D721Med (cell line): ENCODE data around the gene SLC25A12.
"Not testable (repeated sequence)": the region's sequence is repeated elsewhere in the genome, so short reads cannot be mapped to it uniquely, and the experiment has no call there.

ENCODE experiments used
- DNase-seq: peaks from one replicate; pipeline ENCODE4 v3.0.0; 2011; ENCODE audit warnings: low spot score; ENCODE audit not compliant: insufficient read length
- FAIRE-seq: peaks from 2 replicates; lab custom pipeline; 2011; peaks lifted over from hg19 to GRCh38; lab: Jason Lieb, UNC
- TF ChIP-seq, protein P1 (sequence below): IDR thresholded peaks from 2 replicates; pipeline ENCODE4 v1.5.1; 2012; ENCODE audit warnings: mild to moderate bottlenecking, control low read depth; ENCODE audit not compliant: insufficient read depth; ENCODE audit errors: missing control alignments

The SLC25A12 gene

DNA sequence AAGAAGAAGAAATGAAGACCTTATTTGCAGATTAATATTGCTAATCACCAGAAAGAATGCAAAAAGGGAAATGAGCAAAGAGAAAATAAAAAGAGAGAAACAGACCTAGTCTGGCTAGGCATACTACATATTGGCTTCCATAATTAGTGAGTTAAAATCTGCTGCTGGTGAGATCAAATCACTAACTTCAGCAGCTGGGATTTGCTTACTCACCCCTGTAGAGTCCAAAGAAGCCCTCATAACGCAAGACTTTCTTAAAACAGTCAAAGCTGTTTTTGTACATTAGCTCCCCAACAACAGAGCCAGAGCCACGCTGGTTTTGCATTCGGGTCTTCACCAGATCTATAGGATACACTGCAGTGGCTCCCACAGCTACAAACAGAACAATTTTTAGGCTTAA is 80.9 kb downstream of the SLC25A12 start:
- TF ChIP-seq, protein P1, sequence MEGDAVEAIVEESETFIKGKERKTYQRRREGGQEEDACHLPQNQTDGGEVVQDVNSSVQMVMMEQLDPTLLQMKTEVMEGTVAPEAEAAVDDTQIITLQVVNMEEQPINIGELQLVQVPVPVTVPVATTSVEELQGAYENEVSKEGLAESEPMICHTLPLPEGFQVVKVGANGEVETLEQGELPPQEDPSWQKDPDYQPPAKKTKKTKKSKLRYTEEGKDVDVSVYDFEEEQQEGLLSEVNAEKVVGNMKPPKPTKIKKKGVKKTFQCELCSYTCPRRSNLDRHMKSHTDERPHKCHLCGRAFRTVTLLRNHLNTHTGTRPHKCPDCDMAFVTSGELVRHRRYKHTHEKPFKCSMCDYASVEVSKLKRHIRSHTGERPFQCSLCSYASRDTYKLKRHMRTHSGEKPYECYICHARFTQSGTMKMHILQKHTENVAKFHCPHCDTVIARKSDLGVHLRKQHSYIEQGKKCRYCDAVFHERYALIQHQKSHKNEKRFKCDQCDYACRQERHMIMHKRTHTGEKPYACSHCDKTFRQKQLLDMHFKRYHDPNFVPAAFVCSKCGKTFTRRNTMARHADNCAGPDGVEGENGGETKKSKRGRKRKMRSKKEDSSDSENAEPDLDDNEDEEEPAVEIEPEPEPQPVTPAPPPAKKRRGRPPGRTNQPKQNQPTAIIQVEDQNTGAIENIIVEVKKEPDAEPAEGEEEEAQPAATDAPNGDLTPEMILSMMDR = no peak
- FAIRE-seq = no peak
- no peak for DNase-seq

DNA sequence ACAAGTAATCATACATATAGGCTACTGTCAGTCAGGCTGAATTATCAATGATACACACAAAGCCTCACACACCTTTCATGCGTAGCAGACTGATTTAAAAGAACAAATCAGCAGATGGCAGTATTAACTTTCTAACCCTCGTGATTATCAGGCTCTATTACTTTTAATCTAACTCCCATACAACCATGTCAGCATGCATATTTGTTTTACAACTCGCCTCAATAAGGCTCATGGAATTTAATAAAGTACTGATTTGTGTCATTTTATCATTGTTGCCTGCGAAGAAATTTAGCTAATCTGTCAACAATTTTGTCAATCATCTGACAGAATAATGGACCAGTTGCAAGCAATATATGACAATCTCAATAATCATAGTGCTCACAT is 82.8 kb downstream of the SLC25A12 start:
- FAIRE-seq = no peak
- no peak for DNase-seq
- TF ChIP-seq, protein P1 = peak; percentile 70

DNA sequence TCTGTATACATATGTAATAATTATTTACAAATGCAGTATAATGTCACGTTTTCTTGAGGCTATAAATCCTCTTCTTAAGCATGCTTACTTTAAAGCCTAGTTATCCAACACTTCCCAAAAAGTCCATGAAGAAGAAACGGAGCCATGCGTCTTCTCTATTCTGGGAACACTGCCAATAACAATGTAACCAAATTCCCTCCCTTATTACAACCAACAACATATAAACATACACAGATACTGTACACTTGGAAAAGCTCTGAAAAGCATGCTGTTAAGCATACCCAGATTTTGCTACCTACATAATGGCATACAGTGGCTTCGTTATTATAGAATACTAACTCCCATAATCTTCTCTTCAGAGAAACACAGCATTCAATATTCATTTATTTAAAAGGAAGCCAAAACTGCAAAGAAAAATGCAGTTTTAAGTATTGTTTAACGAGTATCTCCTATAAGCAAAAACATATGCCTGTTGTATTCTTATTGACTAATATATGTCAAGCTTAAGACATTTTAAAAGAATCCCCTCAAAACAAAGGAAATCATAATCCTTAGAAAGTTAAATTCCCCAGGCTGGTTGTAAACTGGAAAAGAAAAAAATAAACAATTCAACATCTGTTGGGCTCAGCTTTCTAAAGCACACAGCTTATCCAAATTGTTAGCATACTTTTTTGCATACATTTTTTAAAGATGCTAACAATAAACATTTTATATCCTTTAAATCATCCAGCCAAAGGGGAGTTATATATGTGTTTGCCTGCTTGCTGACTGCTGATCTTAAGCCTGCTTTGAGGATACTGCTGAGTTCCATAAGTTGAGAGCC is 83.4 kb downstream of the SLC25A12 start:
- DNase-seq = no peak
- TF ChIP-seq, protein P1 = no peak
- peak; percentile 97 for FAIRE-seq

DNA sequence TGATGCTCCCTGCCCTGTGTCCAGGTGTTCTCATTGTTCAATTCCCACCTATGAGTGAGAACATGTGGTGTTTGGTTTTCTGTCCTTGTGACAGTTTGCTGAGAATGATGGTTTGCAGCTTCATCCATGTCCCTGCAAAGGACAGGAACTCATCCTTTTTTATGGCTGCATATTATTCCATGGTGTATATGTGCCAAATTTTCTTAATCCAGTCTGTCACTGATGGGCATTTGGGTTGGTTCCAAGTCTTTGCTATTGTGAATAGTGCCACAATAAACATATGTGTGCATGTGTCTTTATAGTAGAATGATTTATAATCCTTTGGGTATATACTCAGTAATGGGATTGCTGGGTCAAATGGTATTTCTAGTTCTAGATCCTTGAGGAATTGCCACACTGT is 85.2 kb downstream of the SLC25A12 start:
- not testable (repeated sequence) for FAIRE-seq, DNase-seq

DNA sequence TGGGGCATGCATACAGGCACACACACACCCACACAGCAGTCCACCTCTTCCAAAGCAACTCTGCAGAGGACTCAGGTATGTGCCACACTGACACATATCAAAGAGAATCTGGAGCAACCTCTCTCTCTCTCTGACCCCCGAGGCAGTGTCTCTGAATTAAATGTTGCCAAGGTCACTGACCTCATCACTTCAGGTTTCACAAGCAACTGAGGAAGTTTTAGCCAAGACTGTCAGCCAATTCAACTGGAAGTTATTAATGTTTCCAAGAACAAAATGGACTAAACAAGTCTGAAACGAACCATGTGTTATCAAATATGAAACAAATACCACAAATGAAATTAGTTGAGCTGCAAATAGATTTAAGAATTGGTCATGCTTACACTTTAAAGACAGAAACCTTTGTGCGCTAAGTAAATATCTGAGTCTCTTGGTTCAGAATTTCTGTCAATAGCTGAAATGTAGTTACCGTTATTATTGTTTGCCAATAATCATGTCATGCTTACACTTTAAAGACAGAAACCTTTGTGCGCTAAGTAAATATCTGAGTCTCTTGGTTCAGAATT is 86.1 kb downstream of the SLC25A12 start:
- DNase-seq = no peak
- FAIRE-seq = peak; percentile 67
- TF ChIP-seq, protein P1 = no peak

DNA sequence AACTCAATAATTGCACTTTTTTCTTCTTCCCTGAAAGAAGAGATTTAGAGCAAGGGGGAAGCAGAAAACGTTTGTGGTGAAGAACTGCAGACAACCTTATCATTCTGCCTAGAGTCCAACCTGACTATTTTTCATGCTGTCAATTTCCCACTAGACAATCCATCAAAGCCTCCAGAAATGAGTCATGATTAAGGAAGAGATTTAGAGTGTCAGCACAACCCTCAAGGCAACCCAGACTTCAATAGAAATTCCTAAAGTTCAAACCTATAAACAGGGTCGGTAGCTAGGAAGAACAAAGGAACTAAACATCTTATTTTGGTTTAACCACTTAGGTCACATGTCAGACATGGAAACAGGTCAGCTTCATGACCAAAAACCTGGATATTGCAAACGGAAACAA is 86.9 kb downstream of the SLC25A12 start:
- FAIRE-seq (peak; percentile 32), DNase-seq (no peak)

DNA sequence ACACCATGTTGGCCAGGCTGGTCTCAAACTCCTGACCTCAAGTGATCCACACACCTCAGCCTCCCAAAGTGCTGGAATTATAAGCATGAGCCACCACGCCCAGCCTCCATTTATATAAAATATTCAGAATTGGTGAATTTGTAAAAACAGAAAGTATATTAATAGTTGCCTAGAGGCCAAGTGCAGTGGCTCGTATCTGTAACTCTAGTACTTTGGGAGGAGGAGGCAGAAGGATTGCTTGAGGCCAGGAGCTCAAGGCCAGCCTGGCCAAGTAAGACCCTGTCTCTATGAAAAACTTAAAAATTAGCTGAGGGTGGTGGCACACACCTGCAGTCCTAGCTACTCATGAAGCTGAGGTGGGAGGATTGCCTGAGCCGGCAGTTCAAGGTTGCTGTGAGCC is 89.6 kb downstream of the SLC25A12 start:
- DNase-seq (no peak), FAIRE-seq (no peak)
- TF ChIP-seq, protein P1 = no peak

More for the DNA sequence above, 86.9 kb downstream of the SLC25A12 start:
- TF ChIP-seq, protein P1 = no peak
